Lower lobe of right lung (tissue), 2 donors: Measurements from ENCODE around the gene RALGAPA1. TPM values are rescaled to one million over a fixed set of nuclear protein-coding genes. Genes with fewer than 3 reads are reported as not detected.
A peak's percentile ranks its signal among the peaks of the same experiment; 100 is the strongest.

Experiments used
- ATAC-seq, 2 donors: fragments of 200-7000 bp; cut with Tn5 transposase; one replicate each; pipeline ENCODE4 v1.9.1; 2020 to 2022; ENCODE audit warnings: mild to moderate bottlenecking in 2 of 2, moderate library complexity in 2 of 2
- DNase-seq: peaks from one replicate; pipeline ENCODE4 v3.0.0-alpha.2; 2020
- H3K27ac ChIP-seq: fragments of 200-600 bp; one replicate; pipeline ENCODE4 v1.8.0; 2022
- H3K27me3 ChIP-seq: fragments of 200-600 bp; one replicate; pipeline ENCODE4 v1.8.0; 2022; ENCODE audit warnings: low read depth
- H3K36me3 ChIP-seq: fragments of 200-600 bp; one replicate; pipeline ENCODE4 v1.8.0; 2022; ENCODE audit warnings: mild to moderate bottlenecking
- H3K4me1 ChIP-seq: fragments of 200-600 bp; one replicate; pipeline ENCODE4 v1.8.0; 2022
- H3K4me3 ChIP-seq: fragments of 200-600 bp; one replicate; pipeline ENCODE4 v1.8.0; 2022; ENCODE audit warnings: mild to moderate bottlenecking
- H3K9me3 ChIP-seq: fragments of 200-600 bp; one replicate; pipeline ENCODE4 v1.8.0; 2022
- CTCF ChIP-seq: fragments of 200-600 bp; IDR thresholded peaks from one replicate; pipeline ENCODE4 v1.8.0; 2022; ENCODE audit warnings: antibody characterized with exemption, mild to moderate bottlenecking
- intact Hi-C: fragments of 100-400 bp; cut with DNase I; formaldehyde crosslinking; loops from one replicate; pipeline ENCODE4 v1.11.0; 2022
- total RNA-seq: library from RNA; stranded (reverse); fragmentation: NEBNext Ultra II Directional; extraction: Animal tissue kit (Norgen Biotek cat#: 25700); gene quantifications from one replicate; pipeline ENCODE4 v1.2.1, GENCODE V29; 2021
- donor health status: DM: no; HTN: yes; CAD: no; lungs with severe emphysema.

Gene RALGAPA1
- total RNA-seq, 1 donor from 2014 or later, result 64.9 TPM

GRCh38 chr14:35653045-35653444, 156.1 kb downstream of the RALGAPA1 start:
- Histone ChIP-seq H3K27ac (no peak overlapping the region), H3K36me3 (peaks cover 59% of the 10 kb centered on the region), H3K4me1 (no peaks in the 10 kb centered on the region), H3K27me3 (no peaks in the 10 kb centered on the region), H3K9me3 (no peaks in the 10 kb centered on the region), H3K4me3 (no peak overlapping the region)
- ATAC-seq (no peak), DNase-seq (no peak)
- TF ChIP-seq CTCF, result no peak
- intact Hi-C loops, result no loop called here

GRCh38 chr14:35643513-35643912, 165.6 kb downstream of the RALGAPA1 start:
- no peak for ATAC-seq

GRCh38 chr14:35637851-35638250, 171.2 kb downstream of the RALGAPA1 start:
- ATAC-seq (no peak), DNase-seq (no peak)
- no peaks in the 10 kb centered on the region for H3K27me3 ChIP-seq
- H3K36me3 ChIP-seq, result peaks cover 18% of the 10 kb centered on the region
- H3K9me3 ChIP-seq, result peaks cover 8% of the 10 kb centered on the region
- no peaks in the 10 kb centered on the region for H3K4me1 ChIP-seq
- no peak overlapping the region for H3K27ac ChIP-seq
- intact Hi-C loops, result no loop called here
- H3K4me3 ChIP-seq, result no peak overlapping the region
- TF ChIP-seq CTCF, result no peak

More at GRCh38 chr14:35643513-35643912, 165.6 kb downstream of the RALGAPA1 start:
- peaks cover 41% of the 10 kb centered on the region for H3K36me3 ChIP-seq
- TF ChIP-seq CTCF, result no peak
- H3K9me3 ChIP-seq, result peaks cover 11% of the 10 kb centered on the region
- H3K4me1 ChIP-seq, result no peaks in the 10 kb centered on the region
- no peaks in the 10 kb centered on the region for H3K27me3 ChIP-seq
- H3K4me3 ChIP-seq, result no peak overlapping the region
- intact Hi-C loops, result no loop called here
- H3K27ac ChIP-seq, result no peak overlapping the region
- no peak for DNase-seq

- intact Hi-C loops, result no loop called here
- no peak for ATAC-seq
- no peak overlapping the region for H3K4me3 ChIP-seq
These were observed 171.8 kb downstream of the RALGAPA1 start for GRCh38 chr14:35637269-35637668.

GRCh38 chr14:35632676-35633075, 176.4 kb downstream of the RALGAPA1 start:
- intact Hi-C loops, result no loop called here
- H3K9me3 ChIP-seq, result no peaks in the 10 kb centered on the region
- peak; percentile 24 to 56 for ATAC-seq
- no peak for TF ChIP-seq CTCF
- no peak overlapping the region for H3K4me3 ChIP-seq
- peaks cover 14% of the 10 kb centered on the region for H3K36me3 ChIP-seq
- no peak overlapping the region for H3K27ac ChIP-seq
- peaks cover 3% of the 10 kb centered on the region for H3K4me1 ChIP-seq
- DNase-seq, result no peak
- no peaks in the 10 kb centered on the region for H3K27me3 ChIP-seq

More at GRCh38 chr14:35637269-35637668, 171.8 kb downstream of the RALGAPA1 start:
- Histone ChIP-seq H3K9me3 (peaks cover 8% of the 10 kb centered on the region), H3K27ac (no peak overlapping the region), H3K27me3 (no peaks in the 10 kb centered on the region), H3K4me1 (peaks cover 2% of the 10 kb centered on the region), H3K36me3 (peaks cover 18% of the 10 kb centered on the region)
- TF ChIP-seq CTCF, result no peak
- DNase-seq, result no peak

- DNase-seq, result no peak
- intact Hi-C loops, result no loop called here
- Histone ChIP-seq H3K4me3 (no peak overlapping the region), H3K36me3 (peaks cover 14% of the 10 kb centered on the region), H3K4me1 (peaks cover 3% of the 10 kb centered on the region), H3K9me3 (no peaks in the 10 kb centered on the region), H3K27me3 (no peaks in the 10 kb centered on the region), H3K27ac (no peak overlapping the region)
- no peak for ATAC-seq
- no peak for TF ChIP-seq CTCF
These were observed 176.8 kb downstream of the RALGAPA1 start for GRCh38 chr14:35632271-35632670.
